Erythroblast (primary cell): ENCODE results near the gene IGF2BP1.
"Not testable (repeated sequence)": the region's sequence is repeated elsewhere in the genome, so short reads cannot be mapped to it uniquely, and the experiment has no call there.

Experiments used
- DNase-seq, 2 experiments: peaks; one replicate each; lab custom pipeline; 2025; lab: John Stamatoyannopoulos, UW
- GATA1 ChIP-seq: IDR thresholded peaks from 2 replicates; pipeline ENCODE4 v1.6.1; 2011; ENCODE audit warnings: low read depth, mild to moderate bottlenecking, control low read depth, low read length, moderate library complexity
- POLR2A ChIP-seq: IDR thresholded peaks from 2 replicates; pipeline ENCODE4 v1.6.1; 2011; ENCODE audit warnings: mild to moderate bottlenecking, low read length

Gene IGF2BP1

DNA sequence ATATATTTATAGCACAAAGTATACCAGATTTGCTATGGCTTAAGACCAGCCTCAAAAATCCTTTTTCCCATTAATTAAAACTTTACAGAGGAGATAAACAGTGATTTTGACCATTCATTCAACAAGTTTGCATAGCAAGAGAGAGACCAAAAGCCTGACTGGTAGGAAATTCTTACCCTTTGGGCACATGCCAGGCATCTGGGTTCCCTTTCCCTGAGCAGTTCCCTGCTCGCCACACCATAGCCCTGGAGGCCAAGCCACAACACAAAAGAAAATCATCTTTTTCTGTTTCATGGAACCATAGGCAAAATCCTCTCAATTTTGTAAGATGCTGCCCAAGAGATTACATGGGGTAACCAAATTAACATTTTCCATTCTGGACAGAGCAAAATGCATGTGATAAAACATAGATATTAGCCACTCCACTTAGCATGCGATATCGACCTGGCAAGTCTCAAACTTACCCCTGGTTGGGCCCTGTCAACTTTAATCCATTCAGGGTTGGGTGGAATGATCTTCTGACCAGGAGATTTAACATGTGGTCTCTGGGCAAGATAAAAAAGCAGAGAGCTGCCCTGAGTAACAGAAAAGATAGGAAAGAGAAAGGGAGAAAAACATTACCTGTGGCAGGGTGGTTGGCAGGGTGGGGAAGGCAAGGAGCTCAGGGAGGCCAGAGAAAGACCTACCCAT is 77.8 kb downstream of the IGF2BP1 start:
- no peak for TF ChIP-seq GATA1
- TF ChIP-seq POLR2A, result no peak
- no peak for DNase-seq

DNA sequence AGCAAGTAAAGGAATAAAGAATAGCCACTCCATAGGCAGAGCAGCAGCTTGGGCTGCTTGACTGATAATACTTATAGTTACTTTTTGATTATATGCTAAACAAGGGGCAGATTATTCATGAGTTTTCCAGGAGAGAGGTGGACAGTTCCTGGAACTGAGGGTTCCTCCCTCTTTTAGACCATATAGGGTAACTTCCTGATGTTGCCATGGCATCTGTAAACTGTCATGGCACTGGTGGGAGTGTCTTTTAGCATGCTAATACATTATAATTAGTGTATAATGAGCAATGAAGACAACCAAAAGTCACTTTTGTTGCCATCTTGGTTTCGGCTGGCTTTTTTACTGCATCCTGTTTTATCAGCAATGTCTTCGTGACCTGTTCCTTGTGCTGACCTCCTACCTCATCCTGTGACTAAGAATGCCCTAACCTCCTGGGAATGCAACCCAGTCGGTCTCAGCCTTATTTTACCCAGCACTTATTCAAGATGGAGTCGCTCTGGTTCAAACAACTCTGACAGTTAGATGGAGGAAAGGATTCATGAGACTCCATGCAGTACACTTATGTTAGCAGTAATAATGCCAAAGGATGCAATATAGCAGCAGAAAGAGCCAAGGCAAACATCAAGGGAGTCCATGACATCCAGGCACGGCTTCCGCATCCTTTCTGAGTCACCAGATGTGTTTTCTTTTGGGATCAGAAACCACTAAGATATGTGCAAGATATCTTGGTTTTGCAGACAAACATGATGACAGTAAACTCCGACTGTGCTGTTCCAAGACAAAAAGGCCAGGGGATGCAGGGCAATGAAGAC is 79.6 kb downstream of the IGF2BP1 start:
- DNase-seq, result no peak
- TF ChIP-seq GATA1, result no peak

DNA sequence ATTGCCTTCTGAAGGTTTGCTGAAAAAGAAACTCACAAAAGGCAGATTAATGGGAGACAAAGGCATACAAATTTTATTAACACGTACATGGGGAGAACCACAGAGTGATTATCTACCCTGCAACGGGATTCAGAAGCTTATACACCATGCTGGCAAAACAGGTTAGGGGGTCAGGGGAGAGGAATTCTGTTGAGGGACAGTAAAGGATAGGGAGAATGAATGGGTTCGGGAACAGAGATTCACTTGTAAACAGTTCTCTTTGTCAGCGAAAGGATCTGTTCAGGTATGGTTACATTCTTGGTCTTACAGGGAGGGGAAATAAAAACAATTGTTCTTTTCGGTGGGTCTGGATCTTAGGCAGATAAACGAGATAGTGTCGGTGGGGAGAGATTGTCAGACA is 81.1 kb downstream of the IGF2BP1 start:
- TF ChIP-seq GATA1, result no peak
- TF ChIP-seq POLR2A, result no peak
- DNase-seq, result no peak

DNA sequence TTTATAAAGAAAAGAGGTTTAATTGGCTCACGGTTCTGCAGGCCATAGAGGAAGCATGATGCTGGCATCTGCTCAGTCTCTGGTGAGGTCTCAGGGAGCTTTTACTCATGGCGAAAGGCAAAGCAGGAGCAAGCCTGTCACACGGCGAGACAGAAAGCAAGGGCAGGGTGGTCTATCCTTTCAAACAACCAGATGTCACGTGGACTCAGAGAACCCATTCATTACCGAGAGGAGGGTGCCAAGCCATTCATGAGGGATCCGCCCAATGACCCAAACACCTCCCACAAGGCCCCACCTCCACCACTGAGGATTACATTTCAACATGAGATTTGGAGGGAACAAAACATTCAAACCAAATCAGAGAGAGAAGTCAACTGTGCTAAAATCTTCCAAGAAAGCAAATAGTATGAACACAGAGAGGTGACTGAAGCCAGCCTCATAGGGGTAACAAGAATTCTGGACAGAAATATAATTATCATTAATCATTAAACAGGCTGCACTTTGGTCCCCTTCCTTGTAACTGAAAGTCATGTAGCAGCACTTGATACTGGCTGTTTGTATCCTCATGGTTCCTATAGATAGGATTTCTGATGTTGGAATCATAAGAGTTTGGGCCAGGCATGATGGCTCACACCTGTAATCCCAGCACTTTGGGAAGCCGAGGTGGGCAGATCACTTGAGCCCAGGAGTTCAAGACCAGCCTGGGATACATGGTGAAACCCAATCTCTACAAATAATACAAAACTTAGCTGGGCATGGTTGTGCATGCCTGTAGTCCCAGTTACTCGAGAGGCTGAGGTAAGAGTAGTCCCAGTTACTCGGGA is 82.9 kb downstream of the IGF2BP1 start:
- DNase-seq, result no peak
- no peak for TF ChIP-seq POLR2A
- no peak for TF ChIP-seq GATA1

DNA sequence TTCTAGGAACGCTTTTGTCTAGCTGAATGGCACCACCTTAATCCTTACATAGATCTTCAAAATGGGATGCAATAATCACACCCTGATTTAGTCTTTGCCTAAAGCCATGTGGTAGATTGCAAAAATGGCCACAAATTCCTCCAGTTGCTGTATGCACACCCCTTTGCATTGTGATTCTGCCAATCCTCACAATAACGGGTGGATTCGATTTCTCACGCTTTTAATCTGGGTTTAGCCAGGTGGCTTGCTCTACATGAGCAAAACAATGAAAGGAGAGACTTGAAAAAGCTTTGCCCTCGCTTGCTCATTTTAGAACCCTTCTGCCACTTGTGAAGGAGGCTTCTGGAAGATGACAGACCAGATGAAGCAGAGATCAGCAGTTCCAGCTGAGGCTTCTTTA is 85.0 kb downstream of the IGF2BP1 start:
- TF ChIP-seq POLR2A (no peak), GATA1 (no peak)
- no peak for DNase-seq

DNA sequence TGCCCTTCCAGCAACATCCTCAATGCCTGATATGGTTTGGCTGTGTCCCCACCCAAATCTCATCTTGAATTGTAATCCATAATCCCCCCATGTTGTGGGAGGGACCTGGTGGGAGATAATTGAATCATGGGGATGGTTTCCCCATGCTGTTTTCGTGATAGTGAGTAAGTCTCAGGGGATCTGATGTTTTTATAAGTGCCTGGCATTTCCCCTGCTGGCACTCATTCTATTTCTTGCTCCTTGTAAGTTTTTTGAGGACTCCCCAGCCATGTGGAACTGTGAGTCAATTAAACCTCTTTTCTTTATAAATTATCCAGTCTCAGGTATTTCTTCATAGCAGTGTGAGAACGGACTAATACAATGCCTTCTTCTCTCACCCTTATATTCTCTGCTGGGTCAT is 87.9 kb downstream of the IGF2BP1 start:
- DNase-seq, result not testable (repeated sequence)

DNA sequence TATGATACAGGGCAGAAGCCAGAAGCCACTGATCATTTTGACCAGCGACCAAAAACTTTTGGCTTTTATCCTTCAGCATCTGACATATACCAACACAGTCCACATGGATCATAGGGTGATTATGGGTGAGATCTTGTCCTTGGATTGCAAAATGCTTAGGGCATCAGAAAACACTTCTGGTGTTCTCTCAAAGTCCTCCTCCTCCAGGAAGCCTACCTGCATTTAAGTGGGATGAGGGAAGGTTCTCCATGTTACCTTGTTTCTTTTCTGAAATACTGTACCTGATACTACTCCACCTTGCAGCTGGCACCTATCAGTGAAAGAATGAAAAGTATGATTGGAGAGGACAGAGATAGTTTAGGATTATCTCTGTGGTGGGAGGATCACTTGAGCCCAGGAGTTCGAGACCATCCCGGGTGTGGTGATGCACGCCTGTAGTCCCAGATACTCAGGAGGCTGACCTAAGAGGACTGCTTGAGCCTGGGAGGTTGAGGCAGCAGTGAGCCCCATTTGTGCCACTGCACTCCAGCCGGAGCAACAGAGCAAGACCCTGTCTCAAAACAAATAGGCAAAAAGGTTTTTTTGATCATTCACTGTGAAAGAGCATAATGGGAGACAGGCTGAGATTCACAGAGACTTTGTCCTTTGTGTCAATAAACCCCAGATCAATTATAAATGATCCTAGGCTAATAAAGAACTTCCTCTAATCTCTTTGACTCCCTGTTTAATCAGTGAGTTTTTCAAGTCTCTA is 88.6 kb downstream of the IGF2BP1 start:
- no peak for DNase-seq
- TF ChIP-seq GATA1 (no peak), POLR2A (no peak)

DNA sequence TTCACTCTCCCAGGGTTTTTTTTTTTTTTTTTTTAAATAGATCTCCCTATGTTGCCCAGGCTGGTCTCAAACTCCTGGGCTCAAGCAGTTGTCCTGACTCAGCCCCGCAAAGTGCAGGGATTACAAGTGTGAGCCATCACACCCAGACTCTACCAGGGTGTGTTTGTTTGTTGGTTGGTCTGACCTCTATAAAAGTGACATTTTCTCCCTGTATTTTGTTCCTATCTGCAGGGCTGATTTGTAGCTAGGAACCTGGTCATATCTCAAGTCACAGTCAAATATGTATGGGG is 89.1 kb downstream of the IGF2BP1 start:
- TF ChIP-seq POLR2A, result no peak
- no peak for TF ChIP-seq GATA1
- DNase-seq, result no peak

DNA sequence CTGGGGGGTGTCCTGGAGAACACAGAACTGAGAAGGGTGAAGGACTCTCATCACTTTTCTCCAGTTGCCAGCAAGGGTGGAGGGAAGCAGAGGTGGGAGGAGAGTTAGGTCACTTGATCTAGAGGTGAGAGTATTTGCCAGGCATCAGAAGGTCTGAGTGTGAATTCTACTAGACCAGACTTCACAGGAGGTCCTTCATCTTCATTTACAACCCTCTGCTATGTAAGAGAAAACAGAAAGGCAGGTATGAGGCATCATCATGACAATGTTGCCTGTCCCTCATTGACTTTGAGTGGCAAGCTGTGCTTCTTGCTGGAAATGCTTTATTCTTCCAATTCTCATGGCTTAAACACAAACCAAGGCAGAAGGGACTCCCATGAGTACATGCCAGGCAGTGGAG is 89.5 kb downstream of the IGF2BP1 start:
- TF ChIP-seq POLR2A (no peak), GATA1 (no peak)
- no peak for DNase-seq

DNA sequence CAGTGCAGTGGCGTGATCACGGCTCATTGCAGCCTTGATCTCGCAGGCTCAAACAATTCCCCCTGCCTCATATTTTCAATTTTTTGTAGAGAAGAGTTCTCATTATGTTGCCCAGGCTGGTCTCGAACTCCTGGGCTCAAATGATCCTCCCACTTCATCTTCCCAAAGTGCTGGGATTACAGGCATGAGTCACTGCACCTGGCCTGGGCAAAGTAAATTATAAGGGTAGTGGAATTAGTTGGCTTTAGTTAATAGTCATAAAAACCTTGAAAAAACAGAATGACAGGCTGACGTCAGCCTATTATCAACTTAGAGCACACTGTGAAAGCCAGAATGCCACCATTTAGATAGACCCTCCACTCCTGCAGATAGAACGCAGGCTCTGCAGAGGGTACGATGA is 91.9 kb downstream of the IGF2BP1 start:
- TF ChIP-seq GATA1, result no peak
- TF ChIP-seq POLR2A, result no peak
- DNase-seq, result no peak

DNA sequence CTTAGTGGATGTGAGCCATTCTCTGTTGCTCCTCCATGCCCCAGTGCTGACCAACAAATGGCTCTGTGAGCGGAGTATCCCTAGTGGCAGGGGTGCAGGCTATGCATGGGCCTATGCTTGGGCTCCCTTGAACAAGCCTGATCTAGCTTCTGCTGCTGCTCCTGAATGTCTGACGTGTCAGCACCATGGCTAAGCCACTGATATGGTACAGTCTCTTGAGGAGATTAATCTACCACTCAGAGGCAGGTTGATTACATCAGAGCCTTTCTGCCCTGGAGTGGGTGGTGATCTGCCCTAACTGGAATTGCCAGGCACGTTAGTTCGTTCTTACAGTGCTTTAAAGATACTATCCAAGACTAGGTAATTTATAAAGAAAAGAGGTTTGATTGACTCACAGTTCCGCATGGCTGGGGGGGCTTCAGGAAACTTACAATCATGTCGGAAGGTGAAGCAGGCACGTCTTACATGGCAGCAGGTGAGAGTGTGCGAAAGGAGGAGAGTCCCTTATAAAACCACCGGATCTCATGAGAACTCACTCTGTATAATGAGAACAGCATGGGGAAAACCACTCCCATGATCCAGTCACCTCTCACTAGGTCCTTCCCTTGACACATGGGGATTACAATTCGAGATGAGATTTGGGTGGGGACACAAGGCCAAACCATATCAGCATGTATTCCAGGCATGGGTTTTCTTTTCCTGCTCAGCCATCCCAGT is 93.9 kb downstream of the IGF2BP1 start:
- no peak for TF ChIP-seq POLR2A
- TF ChIP-seq GATA1, result no peak
- DNase-seq, result no peak

DNA sequence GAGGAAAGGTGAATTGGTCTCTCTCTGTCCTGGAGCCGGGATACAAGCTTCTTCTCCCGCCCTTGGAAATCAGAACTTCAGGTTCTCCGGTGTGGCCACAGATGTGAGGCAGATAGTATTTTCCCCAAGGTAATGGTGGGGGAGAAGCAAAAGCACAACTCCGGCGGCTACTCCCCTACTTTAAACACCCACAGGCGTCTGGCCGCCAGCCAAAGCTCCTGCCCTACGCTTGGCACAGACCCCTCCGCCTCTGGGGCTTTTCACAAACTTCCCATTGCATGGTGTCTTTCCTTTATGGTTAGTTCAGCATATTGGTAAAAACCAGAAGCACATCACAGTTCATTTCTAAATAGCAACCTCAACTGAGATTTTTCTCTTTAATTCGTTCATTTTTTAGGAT is 95.9 kb downstream of the IGF2BP1 start:
- DNase-seq, result no peak
- TF ChIP-seq GATA1 (no peak), POLR2A (no peak)

DNA sequence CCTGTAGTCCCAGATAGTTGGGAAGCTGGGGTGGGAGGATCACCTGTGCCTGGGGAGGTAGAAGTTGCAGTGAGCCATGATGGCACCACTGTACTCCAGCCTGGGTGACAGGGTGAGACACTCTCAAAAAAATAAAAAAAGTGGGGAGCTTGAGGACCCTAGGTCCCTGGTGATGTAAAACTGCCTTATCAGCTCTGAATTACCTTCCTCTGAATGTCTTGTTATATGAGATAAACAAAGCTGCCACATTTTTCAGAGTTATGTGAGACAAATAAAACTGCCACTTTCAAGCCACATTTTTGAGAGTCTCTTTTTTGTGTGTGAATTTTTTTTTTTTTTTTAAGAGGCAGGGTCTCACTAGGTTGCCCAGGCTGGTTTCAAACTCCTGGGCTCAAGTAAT is 103.4 kb downstream of the IGF2BP1 start:
- TF ChIP-seq GATA1 (no peak), POLR2A (no peak)
- DNase-seq, result peak in 1 of 2 experiments; percentile 44
